Ishikawa (cell line): Measurements from ENCODE around the gene ALDH1L1.

Experiments used
- CEBPB ChIP-seq: IDR thresholded peaks from 2 replicates; pipeline ENCODE4 v1.6.1; 2012
- EP300 ChIP-seq: IDR thresholded peaks from 2 replicates; pipeline ENCODE4 v1.6.1; 2012; ENCODE audit warnings: borderline replicate concordance
- RAD21 ChIP-seq: IDR thresholded peaks from 2 replicates; pipeline ENCODE4 v1.6.1; 2012; ENCODE audit warnings: low read depth
- TAF1 ChIP-seq: IDR thresholded peaks from 2 replicates; pipeline ENCODE4 v1.6.1; 2012; ENCODE audit warnings: low read depth, mild to moderate bottlenecking
- USF1 ChIP-seq: IDR thresholded peaks from 2 replicates; pipeline ENCODE4 v1.6.1; 2012
- TF ChIP-seq, protein P1 (sequence below): IDR thresholded peaks from 2 replicates; pipeline ENCODE4 v1.6.1; 2012; ENCODE audit warnings: low read depth, mild to moderate bottlenecking

GRCh38 chr3:126081618-126082361 lies 98.6 kb downstream of the ALDH1L1 start:
- no peak for TF ChIP-seq RAD21
- TF ChIP-seq EP300: no peak
- TF ChIP-seq USF1: no peak
- TF ChIP-seq, protein P1, sequence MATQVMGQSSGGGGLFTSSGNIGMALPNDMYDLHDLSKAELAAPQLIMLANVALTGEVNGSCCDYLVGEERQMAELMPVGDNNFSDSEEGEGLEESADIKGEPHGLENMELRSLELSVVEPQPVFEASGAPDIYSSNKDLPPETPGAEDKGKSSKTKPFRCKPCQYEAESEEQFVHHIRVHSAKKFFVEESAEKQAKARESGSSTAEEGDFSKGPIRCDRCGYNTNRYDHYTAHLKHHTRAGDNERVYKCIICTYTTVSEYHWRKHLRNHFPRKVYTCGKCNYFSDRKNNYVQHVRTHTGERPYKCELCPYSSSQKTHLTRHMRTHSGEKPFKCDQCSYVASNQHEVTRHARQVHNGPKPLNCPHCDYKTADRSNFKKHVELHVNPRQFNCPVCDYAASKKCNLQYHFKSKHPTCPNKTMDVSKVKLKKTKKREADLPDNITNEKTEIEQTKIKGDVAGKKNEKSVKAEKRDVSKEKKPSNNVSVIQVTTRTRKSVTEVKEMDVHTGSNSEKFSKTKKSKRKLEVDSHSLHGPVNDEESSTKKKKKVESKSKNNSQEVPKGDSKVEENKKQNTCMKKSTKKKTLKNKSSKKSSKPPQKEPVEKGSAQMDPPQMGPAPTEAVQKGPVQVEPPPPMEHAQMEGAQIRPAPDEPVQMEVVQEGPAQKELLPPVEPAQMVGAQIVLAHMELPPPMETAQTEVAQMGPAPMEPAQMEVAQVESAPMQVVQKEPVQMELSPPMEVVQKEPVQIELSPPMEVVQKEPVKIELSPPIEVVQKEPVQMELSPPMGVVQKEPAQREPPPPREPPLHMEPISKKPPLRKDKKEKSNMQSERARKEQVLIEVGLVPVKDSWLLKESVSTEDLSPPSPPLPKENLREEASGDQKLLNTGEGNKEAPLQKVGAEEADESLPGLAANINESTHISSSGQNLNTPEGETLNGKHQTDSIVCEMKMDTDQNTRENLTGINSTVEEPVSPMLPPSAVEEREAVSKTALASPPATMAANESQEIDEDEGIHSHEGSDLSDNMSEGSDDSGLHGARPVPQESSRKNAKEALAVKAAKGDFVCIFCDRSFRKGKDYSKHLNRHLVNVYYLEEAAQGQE: no peak
- no peak for TF ChIP-seq CEBPB
- no peak for TF ChIP-seq TAF1
